GM12801 (cell line): ENCODE data around the gene NDUFAF2.

ENCODE experiments used
- TF ChIP-seq, protein P1 (sequence below): IDR thresholded peaks from one replicate; pipeline ENCODE4 v1.5.1; 2011; ENCODE audit warnings: control low read depth; ENCODE audit not compliant: insufficient read length; ENCODE audit errors: extremely low read depth

Gene NDUFAF2

GRCh38 chr5:60961685-60962084 is 16.7 kb downstream of the NDUFAF2 start:
- TF ChIP-seq, protein P1, sequence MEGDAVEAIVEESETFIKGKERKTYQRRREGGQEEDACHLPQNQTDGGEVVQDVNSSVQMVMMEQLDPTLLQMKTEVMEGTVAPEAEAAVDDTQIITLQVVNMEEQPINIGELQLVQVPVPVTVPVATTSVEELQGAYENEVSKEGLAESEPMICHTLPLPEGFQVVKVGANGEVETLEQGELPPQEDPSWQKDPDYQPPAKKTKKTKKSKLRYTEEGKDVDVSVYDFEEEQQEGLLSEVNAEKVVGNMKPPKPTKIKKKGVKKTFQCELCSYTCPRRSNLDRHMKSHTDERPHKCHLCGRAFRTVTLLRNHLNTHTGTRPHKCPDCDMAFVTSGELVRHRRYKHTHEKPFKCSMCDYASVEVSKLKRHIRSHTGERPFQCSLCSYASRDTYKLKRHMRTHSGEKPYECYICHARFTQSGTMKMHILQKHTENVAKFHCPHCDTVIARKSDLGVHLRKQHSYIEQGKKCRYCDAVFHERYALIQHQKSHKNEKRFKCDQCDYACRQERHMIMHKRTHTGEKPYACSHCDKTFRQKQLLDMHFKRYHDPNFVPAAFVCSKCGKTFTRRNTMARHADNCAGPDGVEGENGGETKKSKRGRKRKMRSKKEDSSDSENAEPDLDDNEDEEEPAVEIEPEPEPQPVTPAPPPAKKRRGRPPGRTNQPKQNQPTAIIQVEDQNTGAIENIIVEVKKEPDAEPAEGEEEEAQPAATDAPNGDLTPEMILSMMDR, result no peak

GRCh38 chr5:60972231-60972630 is 27.2 kb downstream of the NDUFAF2 start:
- TF ChIP-seq, protein P1, result no peak

DNA sequence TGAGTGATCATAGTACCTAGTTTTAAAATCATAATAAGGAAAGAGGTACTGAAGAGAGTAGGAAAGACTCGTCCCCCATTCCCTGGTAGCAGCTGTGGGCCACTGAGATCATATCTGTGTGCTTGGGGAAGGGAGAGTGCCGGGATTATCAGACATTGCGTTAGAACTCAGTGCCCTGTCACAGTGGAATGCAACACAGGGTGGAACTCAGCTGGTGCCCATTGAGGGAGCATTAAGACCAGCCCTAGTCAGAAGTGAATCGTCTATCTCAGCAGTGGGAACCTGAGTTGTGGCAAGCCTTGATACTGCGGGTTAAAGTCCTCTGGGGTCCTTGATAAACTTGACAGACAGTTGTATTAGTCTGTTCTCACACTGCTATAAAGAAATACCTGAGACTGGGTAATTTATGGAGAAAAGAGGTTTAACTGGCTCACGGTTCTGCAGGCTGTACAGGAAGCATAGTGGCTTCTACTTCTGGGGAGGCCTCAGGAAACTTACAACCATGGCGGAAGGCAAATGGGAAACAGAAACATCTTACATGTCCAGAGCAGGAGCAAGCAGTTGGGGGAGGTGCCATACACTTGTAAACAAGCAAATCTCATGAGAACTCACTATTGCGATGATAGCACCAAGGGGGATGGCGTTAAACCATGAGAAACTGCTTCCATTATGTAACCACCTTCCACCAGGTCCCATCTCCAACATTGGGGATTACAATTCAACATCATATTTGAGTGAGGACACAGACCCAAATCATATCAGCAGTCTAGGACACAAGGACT is 33.1 kb downstream of the NDUFAF2 start:
- TF ChIP-seq, protein P1, result no peak

DNA sequence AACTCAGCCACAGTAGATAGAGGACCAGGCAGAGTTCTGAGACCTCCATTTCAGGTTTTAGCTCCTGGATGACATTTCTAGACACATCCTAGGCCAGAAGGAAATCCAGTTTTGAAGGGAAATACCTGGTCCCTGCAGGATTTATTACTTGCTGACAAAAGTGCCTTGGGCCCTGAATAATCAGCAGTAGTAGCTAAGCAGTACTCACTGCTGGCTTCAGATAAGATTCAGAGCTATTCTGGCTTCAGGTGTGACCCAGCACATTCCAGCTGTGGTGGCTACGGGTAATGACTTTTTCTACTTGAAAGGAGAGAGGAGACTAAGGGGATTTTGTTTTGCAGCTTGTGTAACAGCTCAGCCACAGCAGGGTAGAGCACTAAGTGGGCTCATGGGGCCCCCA is 34.0 kb downstream of the NDUFAF2 start:
- TF ChIP-seq, protein P1, result no peak

- TF ChIP-seq, protein P1, result no peak
Observed at GRCh38 chr5:60980511-60980910, 35.5 kb downstream of the NDUFAF2 start.

GRCh38 chr5:60989790-60990189 is 44.8 kb downstream of the NDUFAF2 start:
- TF ChIP-seq, protein P1, result no peak

GRCh38 chr5:60992871-60993270 is 47.9 kb downstream of the NDUFAF2 start:
- TF ChIP-seq, protein P1, result no peak
